DND-41 (cell line): ENCODE data around the gene STAMBPL1.

ENCODE experiments used
- ATAC-seq: fragments of 200-7000 bp; cut with Tn5 transposase; 3 replicates; pipeline ENCODE4 v1.9.1; 2021; ENCODE audit warnings: low read depth; ENCODE audit not compliant: insufficient read depth
- DNase-seq: peaks from one replicate; pipeline ENCODE4 v3.0.0-alpha.2; 2020
- H2AFZ ChIP-seq: 2 replicates; pipeline ENCODE4 v1.6.0; 2012; ENCODE audit warnings: low read depth, low read length
- H3K27ac ChIP-seq: 2 replicates; pipeline ENCODE4 v1.5.1; 2012; ENCODE audit warnings: low read length, inconsistent platforms
- H3K27me3 ChIP-seq: fragments of 200-600 bp; sonication (generic); 2 replicates; pipeline ENCODE4 v1.6.0; 2012; ENCODE audit warnings: low read length, mild to moderate bottlenecking, inconsistent platforms; ENCODE audit not compliant: insufficient read depth, poor library complexity
- H3K36me3 ChIP-seq: 2 replicates; pipeline ENCODE4 v1.5.1; 2012; ENCODE audit warnings: low read length, inconsistent platforms; ENCODE audit not compliant: insufficient read depth
- H3K4me1 ChIP-seq: 2 replicates; pipeline ENCODE4 v1.5.1; 2012; ENCODE audit warnings: mild to moderate bottlenecking, low read length; ENCODE audit not compliant: insufficient read depth
- H3K4me2 ChIP-seq: 2 replicates; pipeline ENCODE4 v1.6.0; 2012; ENCODE audit warnings: mild to moderate bottlenecking, moderate library complexity, low read length, inconsistent platforms; ENCODE audit not compliant: insufficient read depth
- H3K4me3 ChIP-seq, 2 experiments: fragments of 200-600 bp in 1 of 2; shearing (Covaris generic) in 1 of 2; 2 replicates each; pipeline ENCODE4 v1.5.1; 2012 to 2016; ENCODE audit warnings: inconsistent platforms in 2 of 2, low read length in 2 of 2, mild to moderate bottlenecking in 2 of 2, low read depth in 1 of 2, moderate library complexity in 1 of 2
- H3K79me2 ChIP-seq: 2 replicates; pipeline ENCODE4 v1.6.0; 2012; ENCODE audit warnings: low read length, inconsistent platforms; ENCODE audit not compliant: insufficient read depth
- H3K9ac ChIP-seq: 2 replicates; pipeline ENCODE4 v1.6.0; 2012; ENCODE audit warnings: low read depth, mild to moderate bottlenecking, inconsistent platforms, low read length, moderate library complexity
- H3K9me3 ChIP-seq: 2 replicates; pipeline ENCODE4 v1.5.1; 2012; ENCODE audit warnings: low read length, moderate library complexity, mild to moderate bottlenecking, inconsistent platforms; ENCODE audit not compliant: insufficient read depth, severe bottlenecking
- H4K20me1 ChIP-seq: 2 replicates; pipeline ENCODE4 v1.6.0; 2012; ENCODE audit warnings: low read length; ENCODE audit not compliant: insufficient read depth
- EZH2 ChIP-seq: IDR thresholded peaks from 3 replicates; pipeline ENCODE4 v1.6.1; 2012; ENCODE audit warnings: borderline replicate concordance, low read depth, mild to moderate bottlenecking, moderate library complexity, low read length, inconsistent platforms; ENCODE audit not compliant: severe bottlenecking
- TF ChIP-seq, protein P1 (sequence below): IDR thresholded peaks from 2 replicates; pipeline ENCODE4 v1.5.1; 2012; ENCODE audit warnings: borderline replicate concordance, low read length, moderate library complexity, mild to moderate bottlenecking; ENCODE audit not compliant: poor library complexity, severe bottlenecking; ENCODE audit errors: extremely low read depth

Gene STAMBPL1

GRCh38 chr10:88971221-88972061, 91.4 kb downstream of the STAMBPL1 start:
- Histone ChIP-seq H3K4me3 (no peak overlapping the region), H3K27ac (no peak overlapping the region)

More at GRCh38 chr10:88971221-88972061, 91.4 kb downstream of the STAMBPL1 start:
- no peak overlapping the region for H3K9ac ChIP-seq
- no peak overlapping the region for H3K4me2 ChIP-seq
- H3K4me1 ChIP-seq: peaks cover 16% of the 10 kb centered on the region
- no peak for DNase-seq
- H3K27me3 ChIP-seq: no peaks in the 10 kb centered on the region
- no peak overlapping the region for H2AFZ ChIP-seq
- TF ChIP-seq, protein P1, sequence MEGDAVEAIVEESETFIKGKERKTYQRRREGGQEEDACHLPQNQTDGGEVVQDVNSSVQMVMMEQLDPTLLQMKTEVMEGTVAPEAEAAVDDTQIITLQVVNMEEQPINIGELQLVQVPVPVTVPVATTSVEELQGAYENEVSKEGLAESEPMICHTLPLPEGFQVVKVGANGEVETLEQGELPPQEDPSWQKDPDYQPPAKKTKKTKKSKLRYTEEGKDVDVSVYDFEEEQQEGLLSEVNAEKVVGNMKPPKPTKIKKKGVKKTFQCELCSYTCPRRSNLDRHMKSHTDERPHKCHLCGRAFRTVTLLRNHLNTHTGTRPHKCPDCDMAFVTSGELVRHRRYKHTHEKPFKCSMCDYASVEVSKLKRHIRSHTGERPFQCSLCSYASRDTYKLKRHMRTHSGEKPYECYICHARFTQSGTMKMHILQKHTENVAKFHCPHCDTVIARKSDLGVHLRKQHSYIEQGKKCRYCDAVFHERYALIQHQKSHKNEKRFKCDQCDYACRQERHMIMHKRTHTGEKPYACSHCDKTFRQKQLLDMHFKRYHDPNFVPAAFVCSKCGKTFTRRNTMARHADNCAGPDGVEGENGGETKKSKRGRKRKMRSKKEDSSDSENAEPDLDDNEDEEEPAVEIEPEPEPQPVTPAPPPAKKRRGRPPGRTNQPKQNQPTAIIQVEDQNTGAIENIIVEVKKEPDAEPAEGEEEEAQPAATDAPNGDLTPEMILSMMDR: no peak
- no peak for TF ChIP-seq EZH2
- H3K9me3 ChIP-seq: no peaks in the 10 kb centered on the region
- H4K20me1 ChIP-seq: no peaks in the 10 kb centered on the region
- ATAC-seq: no peak
- H3K36me3 ChIP-seq: no peaks in the 10 kb centered on the region
- H3K79me2 ChIP-seq: no peaks in the 10 kb centered on the region
